Measurements from ENCODE around the gene SV2C.

SV2C gene

GRCh38 chr5:76065258-76065657 is 17.9 kb upstream of the SV2C start:
- Histone ChIP-seq H3K4me1 (ENCODE audit: low read length) (no peaks in the 10 kb centered on the region), H3K27ac (ENCODE audit: low read length) (no peak overlapping the region), H2AFZ (ENCODE audit: low read depth, low read length) (no peak overlapping the region), H3K79me2 (ENCODE audit: low read length) (no peaks in the 10 kb centered on the region), H3K4me2 (ENCODE audit: low read length) (no peak overlapping the region), H3K4me3 (ENCODE audit: low read length) (no peak overlapping the region), H3K27me3 (ENCODE audit: low read depth, low read length) (no peaks in the 10 kb centered on the region), H3K9me3 (ENCODE audit: insufficient read depth, low read length) (no peaks in the 10 kb centered on the region), H4K20me1 (ENCODE audit: insufficient read depth, low read length) (no peaks in the 10 kb centered on the region), H3K9ac (ENCODE audit: low read length) (no peak overlapping the region), H3K36me3 (replicated peaks; ENCODE audit: low read depth, low read length) (no peaks in the 10 kb centered on the region)
- TF ChIP-seq, protein P1, sequence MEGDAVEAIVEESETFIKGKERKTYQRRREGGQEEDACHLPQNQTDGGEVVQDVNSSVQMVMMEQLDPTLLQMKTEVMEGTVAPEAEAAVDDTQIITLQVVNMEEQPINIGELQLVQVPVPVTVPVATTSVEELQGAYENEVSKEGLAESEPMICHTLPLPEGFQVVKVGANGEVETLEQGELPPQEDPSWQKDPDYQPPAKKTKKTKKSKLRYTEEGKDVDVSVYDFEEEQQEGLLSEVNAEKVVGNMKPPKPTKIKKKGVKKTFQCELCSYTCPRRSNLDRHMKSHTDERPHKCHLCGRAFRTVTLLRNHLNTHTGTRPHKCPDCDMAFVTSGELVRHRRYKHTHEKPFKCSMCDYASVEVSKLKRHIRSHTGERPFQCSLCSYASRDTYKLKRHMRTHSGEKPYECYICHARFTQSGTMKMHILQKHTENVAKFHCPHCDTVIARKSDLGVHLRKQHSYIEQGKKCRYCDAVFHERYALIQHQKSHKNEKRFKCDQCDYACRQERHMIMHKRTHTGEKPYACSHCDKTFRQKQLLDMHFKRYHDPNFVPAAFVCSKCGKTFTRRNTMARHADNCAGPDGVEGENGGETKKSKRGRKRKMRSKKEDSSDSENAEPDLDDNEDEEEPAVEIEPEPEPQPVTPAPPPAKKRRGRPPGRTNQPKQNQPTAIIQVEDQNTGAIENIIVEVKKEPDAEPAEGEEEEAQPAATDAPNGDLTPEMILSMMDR (IDR thresholded peaks at IDR 0.05; ENCODE audit: low read depth, low read length), result no peak
- TF ChIP-seq EZH2phosphoT487 (IDR thresholded peaks at IDR 0.05; ENCODE audit: low read depth), result no peak

DNA sequence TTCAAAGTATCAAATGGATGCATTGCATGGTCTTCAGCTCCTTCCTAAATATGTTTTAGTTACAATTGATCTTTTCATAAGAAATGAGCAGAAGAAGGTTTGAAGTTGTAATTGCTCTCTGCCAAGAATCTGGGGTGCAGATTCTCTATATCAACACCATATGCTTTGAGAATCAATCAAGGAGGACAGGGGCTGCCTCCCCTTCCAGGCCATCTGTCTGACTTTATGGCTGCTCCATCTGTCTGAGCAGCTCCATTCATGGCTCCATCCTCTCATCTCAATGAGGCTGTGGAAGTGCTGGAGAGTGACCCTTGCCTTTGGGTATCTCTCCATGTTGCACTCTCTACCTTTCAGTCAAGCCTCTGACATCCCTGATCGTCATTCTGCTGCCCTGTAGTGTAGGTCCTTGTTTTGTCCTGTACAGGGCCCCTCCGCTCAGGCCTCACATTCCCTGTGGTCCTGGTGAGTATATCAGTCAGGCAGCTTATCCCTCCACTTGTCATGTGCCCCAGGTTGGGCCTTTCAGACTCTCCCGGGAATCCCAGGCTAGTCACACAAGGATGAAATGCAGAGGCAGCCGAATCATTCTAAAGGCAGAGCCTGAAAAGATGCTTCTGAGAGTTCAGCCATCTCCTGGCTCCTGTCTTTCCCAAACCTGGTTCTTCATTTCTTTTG is 14.0 kb upstream of the SV2C start:
- no peak for TF ChIP-seq EZH2phosphoT487 (IDR thresholded peaks at IDR 0.05; ENCODE audit: low read depth)
- TF ChIP-seq, protein P1 (IDR thresholded peaks at IDR 0.05; ENCODE audit: low read depth, low read length), result no peak
- Histone ChIP-seq H3K36me3 (replicated peaks; ENCODE audit: low read depth, low read length) (no peaks in the 10 kb centered on the region), H2AFZ (ENCODE audit: low read depth, low read length) (no peak overlapping the region), H3K4me1 (ENCODE audit: low read length) (no peaks in the 10 kb centered on the region), H4K20me1 (ENCODE audit: insufficient read depth, low read length) (no peaks in the 10 kb centered on the region), H3K9ac (ENCODE audit: low read length) (no peak overlapping the region), H3K4me3 (ENCODE audit: low read length) (no peak overlapping the region), H3K4me2 (ENCODE audit: low read length) (no peak overlapping the region), H3K27ac (ENCODE audit: low read length) (no peak overlapping the region), H3K9me3 (ENCODE audit: insufficient read depth, low read length) (no peaks in the 10 kb centered on the region), H3K27me3 (ENCODE audit: low read depth, low read length) (no peaks in the 10 kb centered on the region), H3K79me2 (ENCODE audit: low read length) (no peaks in the 10 kb centered on the region)

DNA sequence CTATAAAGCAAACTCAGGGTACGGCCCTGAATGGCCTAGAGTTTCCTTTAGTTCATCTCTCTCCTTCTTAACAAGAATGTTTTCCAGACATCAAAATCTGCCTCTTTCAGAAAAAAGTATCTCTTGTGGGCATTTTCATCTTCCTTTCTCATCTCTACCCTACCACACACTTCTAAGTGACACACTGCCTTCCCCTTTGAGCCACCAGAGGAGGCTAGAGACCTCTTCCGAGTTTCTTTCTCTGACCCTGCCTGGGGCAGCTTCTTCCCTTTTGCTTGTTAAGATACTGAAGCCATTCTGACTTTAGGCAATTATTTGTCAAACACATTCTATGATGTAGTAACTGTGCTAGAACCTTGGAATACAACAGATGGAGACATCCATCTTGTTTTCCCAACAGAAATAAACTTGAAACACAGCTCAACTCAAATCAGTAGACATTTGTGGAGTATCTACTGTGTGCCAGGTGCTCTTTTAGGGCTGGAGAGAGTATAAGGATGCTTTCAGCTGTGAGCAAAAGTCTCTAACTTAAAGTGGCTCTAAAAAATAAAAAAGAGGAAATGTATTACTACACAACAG is 8.6 kb upstream of the SV2C start:
- H3K36me3 ChIP-seq (replicated peaks; ENCODE audit: low read depth, low read length), result no peaks in the 10 kb centered on the region
- no peak overlapping the region for H2AFZ ChIP-seq (ENCODE audit: low read depth, low read length)
- TF ChIP-seq EZH2phosphoT487 (IDR thresholded peaks at IDR 0.05; ENCODE audit: low read depth), result no peak
- TF ChIP-seq, protein P1 (IDR thresholded peaks at IDR 0.05; ENCODE audit: low read depth, low read length), result peak; percentile 66
- no peak overlapping the region for H3K9ac ChIP-seq (ENCODE audit: low read length)
- H3K4me1 ChIP-seq (ENCODE audit: low read length), result no peaks in the 10 kb centered on the region
- H3K4me2 ChIP-seq (ENCODE audit: low read length), result no peak overlapping the region
- no peak overlapping the region for H3K4me3 ChIP-seq (ENCODE audit: low read length)
- no peaks in the 10 kb centered on the region for H4K20me1 ChIP-seq (ENCODE audit: insufficient read depth, low read length)
- H3K79me2 ChIP-seq (ENCODE audit: low read length), result no peaks in the 10 kb centered on the region
- no peaks in the 10 kb centered on the region for H3K27me3 ChIP-seq (ENCODE audit: low read depth, low read length)
- no peaks in the 10 kb centered on the region for H3K9me3 ChIP-seq (ENCODE audit: insufficient read depth, low read length)
- H3K27ac ChIP-seq (ENCODE audit: low read length), result no peak overlapping the region

DNA sequence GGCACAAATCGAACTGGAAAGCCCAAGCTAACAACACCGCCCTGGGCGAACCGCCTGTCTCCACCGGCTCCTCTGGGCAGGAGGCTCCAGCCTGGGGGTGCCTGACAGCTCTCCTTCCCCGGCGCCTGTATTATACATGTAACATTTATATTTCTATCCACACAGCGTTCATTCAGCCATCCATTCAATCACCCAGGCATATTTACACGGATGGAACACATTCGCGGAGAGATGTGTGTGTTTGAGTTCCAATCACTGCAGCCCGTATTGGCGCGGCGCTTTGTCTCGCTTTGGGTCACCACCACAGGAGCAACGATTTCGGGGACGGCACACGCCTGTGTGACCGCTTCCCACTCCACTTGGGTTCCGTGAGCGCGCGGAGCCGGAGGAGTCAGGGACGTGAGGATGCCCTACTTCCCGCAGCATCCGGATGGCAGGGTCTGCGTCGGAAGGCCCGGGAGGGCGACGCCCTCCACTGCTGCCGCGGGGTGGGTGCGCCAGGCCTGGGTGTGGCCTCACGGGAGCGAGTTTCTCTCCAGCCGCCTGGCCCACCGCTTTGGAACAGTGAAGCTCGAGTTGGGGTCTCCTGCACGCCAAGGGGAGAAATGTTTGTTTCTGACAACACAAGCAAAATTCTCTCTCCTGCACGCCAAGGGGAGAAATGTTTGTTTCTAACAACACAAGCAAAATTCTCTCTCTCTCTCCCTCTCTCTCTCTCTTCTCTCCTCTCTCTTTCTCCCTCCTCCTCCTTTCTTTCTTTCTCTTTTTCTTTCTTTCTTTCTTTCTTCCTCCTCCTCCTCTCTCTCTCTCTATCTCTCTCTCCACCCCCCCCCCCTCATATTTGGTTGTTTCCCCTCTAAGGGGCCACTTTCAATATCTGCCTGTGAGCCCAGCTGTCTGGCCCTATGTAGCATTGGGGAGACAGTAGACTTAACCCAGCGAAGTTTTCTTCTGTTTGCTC is 1.1 kb upstream of the SV2C start:
- Histone ChIP-seq H3K36me3 (replicated peaks; ENCODE audit: low read depth, low read length) (no peaks in the 10 kb centered on the region), H3K4me1 (ENCODE audit: low read length) (no peaks in the 10 kb centered on the region), H4K20me1 (ENCODE audit: insufficient read depth, low read length) (no peaks in the 10 kb centered on the region), H3K27me3 (ENCODE audit: low read depth, low read length) (no peaks in the 10 kb centered on the region), H3K9ac (ENCODE audit: low read length) (no peak overlapping the region), H3K79me2 (ENCODE audit: low read length) (no peaks in the 10 kb centered on the region), H3K9me3 (ENCODE audit: insufficient read depth, low read length) (no peaks in the 10 kb centered on the region), H3K27ac (ENCODE audit: low read length) (no peak overlapping the region), H3K4me2 (ENCODE audit: low read length) (no peak overlapping the region), H3K4me3 (ENCODE audit: low read length) (no peak overlapping the region), H2AFZ (ENCODE audit: low read depth, low read length) (no peak overlapping the region)
- no peak for TF ChIP-seq EZH2phosphoT487 (IDR thresholded peaks at IDR 0.05; ENCODE audit: low read depth)
- TF ChIP-seq, protein P1 (IDR thresholded peaks at IDR 0.05; ENCODE audit: low read depth, low read length), result no peak
